A673 (cell line): ENCODE measurements around the gene MTTP. TPM values are rescaled to one million over a fixed set of nuclear protein-coding genes. Genes with fewer than 3 reads are reported as not detected.

Experiments used
- BruUV-seq: library from RNA; stranded (reverse); fragments of 400-500 nt; replicated peaks from 2 replicates; lab custom pipeline; 2021; lab: Mats Ljungman, UMichigan
- CTCF ChIA-PET: fragments of 300-600 bp; sonication (Branson Sonifier 250); formaldehyde crosslinking; loops from one replicate; lab custom pipeline; 2022; ENCODE audit warnings: antibody characterized with exemption; lab: Charles Lee
- POLR2A ChIA-PET: fragments of 300-600 bp; sonication (Branson Sonifier 250); formaldehyde crosslinking; loops from one replicate; lab custom pipeline; 2022; ENCODE audit warnings: antibody characterized with exemption; ENCODE audit not compliant: low non-redundant PET; lab: Charles Lee
- DNase-seq: peaks from one replicate; pipeline ENCODE4 v3.0.0-alpha.2; 2015; ENCODE audit warnings: low spot score
- H3K27ac ChIP-seq: fragments of 200-600 bp; sonication (generic); 2 replicates; pipeline ENCODE4 v1.5.1; 2016; ENCODE audit warnings: mixed run types, low read depth, mild to moderate bottlenecking, mixed read lengths, antibody characterized with exemption, low read length; ENCODE audit not compliant: poor library complexity, severe bottlenecking
- H3K27me3 ChIP-seq: fragments of 200-600 bp; sonication (generic); replicated peaks from 2 replicates; pipeline ENCODE4 v1.6.1; 2017; ENCODE audit warnings: mixed run types, low read depth, mild to moderate bottlenecking, mixed read lengths, antibody characterized with exemption, low read length; ENCODE audit not compliant: insufficient read depth, poor library complexity
- H3K36me3 ChIP-seq: fragments of 200-600 bp; sonication (generic); 2 replicates; pipeline ENCODE4 v1.6.1; 2016; ENCODE audit warnings: mixed run types, mild to moderate bottlenecking, mixed read lengths, antibody characterized with exemption, low read length; ENCODE audit not compliant: insufficient read depth, poor library complexity, severe bottlenecking
- H3K4me1 ChIP-seq: fragments of 200-600 bp; sonication (generic); 2 replicates; pipeline ENCODE4 v1.6.1; 2017; ENCODE audit warnings: mixed run types, mild to moderate bottlenecking, mixed read lengths, antibody characterized with exemption, low read length; ENCODE audit not compliant: insufficient read depth, poor library complexity, severe bottlenecking
- H3K4me3 ChIP-seq: fragments of 200-600 bp; sonication (generic); 2 replicates; pipeline ENCODE4 v1.5.1; 2016; ENCODE audit warnings: low read depth, mixed run types, mild to moderate bottlenecking, mixed read lengths, low read length; ENCODE audit not compliant: poor library complexity, severe bottlenecking
- H3K9me3 ChIP-seq: fragments of 200-600 bp; sonication (generic); 2 replicates; pipeline ENCODE4 v1.6.1; 2016; ENCODE audit warnings: mixed run types, low read depth, mild to moderate bottlenecking, mixed read lengths, antibody characterized with exemption, low read length; ENCODE audit not compliant: poor library complexity, severe bottlenecking
- EZH2 ChIP-seq: fragments of 200-600 bp; sonication (generic); IDR thresholded peaks from 2 replicates; pipeline ENCODE4 v1.6.1; 2017; ENCODE audit warnings: borderline replicate concordance, low read depth, mild to moderate bottlenecking, mixed read lengths, antibody characterized with exemption, low read length; ENCODE audit not compliant: poor library complexity, severe bottlenecking
- intact Hi-C: fragments of 100-400 bp; cut with micrococcal nuclease; formaldehyde crosslinking; loops from one replicate; pipeline ENCODE4 v1.10.0; 2022; ENCODE audit not compliant: unreplicated experiment
- total RNA-seq: library from RNA; stranded (reverse); gene quantifications from 2 replicates; pipeline ENCODE4 v1.2.3, GENCODE V29; 2021
- TF ChIP-seq, protein P1 (sequence below): fragments of 300-800, 200-600 bp; sonication (generic); conservative IDR thresholded peaks from 2 replicates; pipeline ENCODE4 v1.5.1; 2017; ENCODE audit warnings: low read depth, mild to moderate bottlenecking, antibody characterized with exemption, low read length, moderate library complexity, mixed read lengths

Gene MTTP
- total RNA-seq, 1 experiment from 2014 or later, result not detected

DNA sequence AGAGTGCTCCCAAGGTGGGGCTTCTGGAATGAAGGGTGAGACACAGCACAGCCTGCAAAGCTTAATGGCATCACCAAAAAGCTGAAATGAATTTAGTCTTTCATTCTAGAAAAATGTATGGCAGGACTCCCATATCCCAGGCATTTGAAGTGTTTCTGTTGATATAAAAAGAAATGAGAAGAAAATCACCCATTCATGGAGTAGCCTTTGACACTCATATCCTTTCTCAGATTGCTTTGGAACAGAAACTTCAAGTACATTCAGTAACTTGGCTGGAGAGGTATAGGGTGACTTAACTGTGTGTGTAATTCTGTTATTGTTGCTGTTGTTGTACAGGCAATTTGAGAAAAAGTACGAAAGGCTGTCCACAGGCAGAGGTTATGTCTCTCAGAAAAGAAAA is 47.7 kb downstream of the MTTP start:
- Histone ChIP-seq H3K27me3 (peaks cover 27% of the 10 kb centered on the region), H3K36me3 (no peaks in the 10 kb centered on the region), H3K27ac (no peak overlapping the region), H3K4me3 (no peak overlapping the region), H3K4me1 (no peaks in the 10 kb centered on the region), H3K9me3 (no peaks in the 10 kb centered on the region)
- no peak for DNase-seq
- TF ChIP-seq EZH2, result no peak
- TF ChIP-seq, protein P1, sequence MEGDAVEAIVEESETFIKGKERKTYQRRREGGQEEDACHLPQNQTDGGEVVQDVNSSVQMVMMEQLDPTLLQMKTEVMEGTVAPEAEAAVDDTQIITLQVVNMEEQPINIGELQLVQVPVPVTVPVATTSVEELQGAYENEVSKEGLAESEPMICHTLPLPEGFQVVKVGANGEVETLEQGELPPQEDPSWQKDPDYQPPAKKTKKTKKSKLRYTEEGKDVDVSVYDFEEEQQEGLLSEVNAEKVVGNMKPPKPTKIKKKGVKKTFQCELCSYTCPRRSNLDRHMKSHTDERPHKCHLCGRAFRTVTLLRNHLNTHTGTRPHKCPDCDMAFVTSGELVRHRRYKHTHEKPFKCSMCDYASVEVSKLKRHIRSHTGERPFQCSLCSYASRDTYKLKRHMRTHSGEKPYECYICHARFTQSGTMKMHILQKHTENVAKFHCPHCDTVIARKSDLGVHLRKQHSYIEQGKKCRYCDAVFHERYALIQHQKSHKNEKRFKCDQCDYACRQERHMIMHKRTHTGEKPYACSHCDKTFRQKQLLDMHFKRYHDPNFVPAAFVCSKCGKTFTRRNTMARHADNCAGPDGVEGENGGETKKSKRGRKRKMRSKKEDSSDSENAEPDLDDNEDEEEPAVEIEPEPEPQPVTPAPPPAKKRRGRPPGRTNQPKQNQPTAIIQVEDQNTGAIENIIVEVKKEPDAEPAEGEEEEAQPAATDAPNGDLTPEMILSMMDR, result no peak
- intact Hi-C loops, result no loop called here
- POLR2A ChIA-PET, result no interaction called here
- BruUV-seq, result no TSS peak
- CTCF ChIA-PET, result interaction anchor here (0.7 kb wide), 1 partner anchor 9 kb away, joined by 3 read pairs; no protein-coding TSS in a partner anchor

DNA sequence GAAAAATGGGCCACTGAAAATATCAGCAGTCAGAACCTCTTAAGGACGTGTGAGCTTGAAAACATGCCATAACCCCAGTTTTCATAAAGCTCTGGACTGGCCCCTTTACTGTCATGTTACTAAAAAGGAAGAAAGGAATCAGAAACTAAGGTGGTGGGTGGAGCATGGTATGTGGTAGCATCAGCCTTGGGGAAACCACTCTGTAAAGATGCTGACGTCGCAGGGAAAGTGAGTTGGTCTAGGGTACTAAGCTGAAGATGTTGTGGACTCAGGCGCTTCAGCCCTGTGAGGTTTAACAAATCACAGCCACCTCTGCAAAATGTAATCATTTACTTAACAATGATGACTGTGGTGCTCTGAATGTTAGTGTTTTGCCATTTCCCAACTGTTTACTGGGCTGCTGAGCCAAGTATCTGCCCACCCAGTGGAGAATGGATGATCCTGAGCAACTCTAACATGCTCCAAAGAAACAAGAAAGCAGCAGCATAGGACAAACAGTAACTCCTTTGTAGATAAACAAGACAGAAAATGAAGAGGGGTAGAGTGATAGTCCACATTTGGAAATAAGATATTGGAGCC is 49.6 kb downstream of the MTTP start:
- H3K4me3 ChIP-seq, result no peak overlapping the region
- H3K4me1 ChIP-seq, result no peaks in the 10 kb centered on the region
- ChIA-PET POLR2A (no interaction called here), CTCF (no interaction called here)
- peaks cover 20% of the 10 kb centered on the region for H3K27me3 ChIP-seq
- no peaks in the 10 kb centered on the region for H3K36me3 ChIP-seq
- no TSS peak for BruUV-seq
- intact Hi-C loops, result no loop called here
- TF ChIP-seq, protein P1, result no peak
- TF ChIP-seq EZH2, result no peak
- no peak overlapping the region for H3K27ac ChIP-seq
- no peaks in the 10 kb centered on the region for H3K9me3 ChIP-seq
- no peak for DNase-seq

DNA sequence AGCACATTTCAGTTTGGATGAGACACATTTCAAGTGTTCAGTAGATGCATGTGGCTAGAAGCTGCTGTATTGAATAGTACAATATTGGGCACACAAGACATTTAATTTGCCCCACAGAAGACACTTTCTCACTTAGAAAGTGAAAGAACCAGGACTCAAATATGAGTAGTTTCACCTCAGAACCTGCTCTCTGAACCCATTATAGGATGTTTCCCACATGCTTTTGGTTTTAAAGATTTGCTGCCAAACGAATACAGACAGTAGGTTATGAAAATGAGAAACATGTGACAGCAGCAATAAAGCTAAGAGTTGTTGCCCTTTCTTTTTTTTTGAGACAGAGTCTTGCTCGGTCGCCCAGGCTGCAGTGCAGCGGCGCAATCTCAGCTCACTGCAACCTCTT is 50.7 kb downstream of the MTTP start:
- H3K4me1 ChIP-seq, result no peaks in the 10 kb centered on the region
- H3K4me3 ChIP-seq, result no peak overlapping the region
- ChIA-PET CTCF (interaction anchor here (0.6 kb wide), 1 partner anchor 238 kb away, joined by 6 read pairs; no protein-coding TSS in a partner anchor), POLR2A (no interaction called here)
- peaks cover 10% of the 10 kb centered on the region for H3K27me3 ChIP-seq
- H3K9me3 ChIP-seq, result no peaks in the 10 kb centered on the region
- H3K27ac ChIP-seq, result no peak overlapping the region
- no peak for DNase-seq
- intact Hi-C loops, result no loop called here
- BruUV-seq, result no TSS peak
- H3K36me3 ChIP-seq, result no peaks in the 10 kb centered on the region
- TF ChIP-seq, protein P1, result no peak
- TF ChIP-seq EZH2, result no peak
